Common myeloid progenitor, CD34-positive (primary cell): Measurements from ENCODE around the gene THBD.

Experiments used
- CTCF ChIA-PET: fragments of 350-600 bp; sonication (Branson Sonifier 250); formaldehyde crosslinking; loops from one replicate; lab custom pipeline; 2021; ENCODE audit warnings: antibody characterized with exemption; lab: Charles Lee
- POLR2A ChIA-PET: fragments of 350-600 bp; sonication (Branson Sonifier 250); formaldehyde crosslinking; loops from one replicate; lab custom pipeline; 2021; ENCODE audit warnings: antibody characterized with exemption; lab: Charles Lee
- DNase-seq, 3 donors: peaks; one replicate each; pipeline versions ENCODE4 v3.0.0 to v3.0.0-alpha.2; 2013
- H3K27ac ChIP-seq, 2 experiments: 1 replicate in 1 of 2; 2 replicates in 1 of 2; pipeline ENCODE4 v1.7.0; 2013; ENCODE audit warnings: inconsistent platforms in 2 of 2, low read length in 2 of 2, mild to moderate bottlenecking in 2 of 2, low read depth in 1 of 2, moderate library complexity in 1 of 2; ENCODE audit not compliant: severe bottlenecking in 2 of 2, insufficient read depth in 1 of 2, poor library complexity in 1 of 2
- H3K27me3 ChIP-seq, 5 experiments: replicated peaks in 2 of 5; 1 replicate in 3 of 5; 2 replicates in 2 of 5; pipeline versions ENCODE4 v1.6.1 to v1.7.0; 2013; ENCODE audit warnings: low read length in 4 of 5, mild to moderate bottlenecking in 2 of 5, moderate library complexity in 2 of 5, inconsistent platforms in 1 of 5; ENCODE audit not compliant: insufficient read depth in 5 of 5, control insufficient read depth in 4 of 5
- H3K36me3 ChIP-seq, 4 experiments: 1 replicate in 2 of 4; 2 replicates in 2 of 4; pipeline versions ENCODE4 v1.6.1 to v1.7.0; 2013; ENCODE audit warnings: low read length in 3 of 4, control low read depth in 1 of 4, mild to moderate bottlenecking in 1 of 4; ENCODE audit not compliant: control insufficient read depth in 4 of 4, insufficient read depth in 4 of 4
- H3K4me1 ChIP-seq, 4 experiments: 1 replicate in 3 of 4; 2 replicates in 1 of 4; pipeline versions ENCODE4 v1.6.1 to v1.7.1; 2013; ENCODE audit warnings: low read length in 3 of 4, mild to moderate bottlenecking in 3 of 4, control low read depth in 1 of 4, inconsistent platforms in 1 of 4, moderate library complexity in 1 of 4; ENCODE audit not compliant: control insufficient read depth in 4 of 4, insufficient read depth in 4 of 4; ENCODE audit errors: control extremely low read depth in 1 of 4
- H3K4me3 ChIP-seq, 7 experiments: 1 replicate in 4 of 7; 2 replicates in 3 of 7; pipeline versions ENCODE4 v1.5.1 to v1.7.0; 2013; ENCODE audit warnings: mild to moderate bottlenecking in 7 of 7, low read length in 6 of 7, moderate library complexity in 6 of 7, inconsistent platforms in 2 of 7, low read depth in 2 of 7, control low read depth in 1 of 7; ENCODE audit not compliant: insufficient read depth in 4 of 7, control insufficient read depth in 1 of 7; ENCODE audit errors: extremely low read depth in 1 of 7
- H3K9me3 ChIP-seq, 5 experiments: 1 replicate in 4 of 5; 2 replicates in 1 of 5; pipeline versions ENCODE4 v1.6.1 to v1.7.1; 2013; ENCODE audit warnings: low read length in 4 of 5, mild to moderate bottlenecking in 2 of 5, inconsistent platforms in 1 of 5, low read depth in 1 of 5, moderate library complexity in 1 of 5; ENCODE audit not compliant: control insufficient read depth in 4 of 5, insufficient read depth in 2 of 5; ENCODE audit errors: control extremely low read depth in 1 of 5
- WGBS: methylation state at CpG from one replicate; pipeline ENCODE4 v1.1.5; 2013; ENCODE audit not compliant: insufficient coverage; 5-methylcytosine and 5-hydroxymethylcytosine counted together

The THBD gene

GRCh38 chr20:23024701-23025100 lies 24.8 kb downstream of the THBD start:
- ChIA-PET CTCF (interaction anchor here (0.6 to 1.4 kb wide), 3 partner anchors 13 to 155 kb away, joined by 3 to 4 read pairs (median 3); no protein-coding TSS in a partner anchor), POLR2A (no interaction called here)
- WGBS: 93% methylated on average over 2 of the region's 3 CpGs
- H3K4me3 ChIP-seq: no peak overlapping the region
- no peaks in the 10 kb centered on the region for H3K9me3 ChIP-seq
- H3K27ac ChIP-seq: no peak overlapping the region
- DNase-seq: no peak
- H3K4me1 ChIP-seq: peaks cover 12 to 41% (median 26%) of the 10 kb centered on the region in 4 experiments
- no peaks in the 10 kb centered on the region for H3K27me3 ChIP-seq
- H3K36me3 ChIP-seq: no peaks in the 10 kb centered on the region

DNA sequence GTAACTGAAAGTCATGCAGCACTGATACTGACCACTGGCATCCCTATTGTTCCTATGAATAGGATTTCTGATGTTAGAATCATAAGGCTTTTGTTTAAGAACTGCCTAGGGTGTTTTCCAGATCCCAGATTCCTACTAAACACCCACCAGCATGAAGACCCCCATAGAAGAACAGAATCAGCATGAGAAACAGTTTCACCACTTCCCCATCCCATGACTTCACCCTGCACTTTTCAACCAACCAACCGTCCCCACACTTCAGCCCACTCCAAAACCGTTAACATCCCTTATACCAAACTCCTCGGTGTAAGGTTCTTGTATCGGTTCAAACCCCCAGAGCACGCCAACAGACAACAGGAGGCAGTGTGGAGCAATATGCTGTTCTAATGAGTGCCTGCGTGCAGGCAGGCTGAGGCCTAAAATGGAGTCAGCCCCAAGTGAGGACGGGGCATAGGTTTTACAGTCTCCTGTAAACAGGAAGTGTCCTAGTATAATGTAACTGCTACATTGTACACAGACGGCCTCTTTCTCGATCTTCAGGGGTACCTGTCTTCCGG lies 25.8 kb downstream of the THBD start:
- ChIA-PET POLR2A (no interaction called here), CTCF (no interaction called here)
- WGBS: 97% methylated on average over 10 of the region's 10 CpGs
- Histone ChIP-seq H3K9me3 (no peaks in the 10 kb centered on the region), H3K27ac (no peak overlapping the region), H3K36me3 (no peaks in the 10 kb centered on the region), H3K4me3 (no peak overlapping the region), H3K27me3 (no peaks in the 10 kb centered on the region), H3K4me1 (peaks cover 9 to 31% (median 22%) of the 10 kb centered on the region in 4 experiments)
- DNase-seq: no peak

GRCh38 chr20:23022849-23023248 lies 26.6 kb downstream of the THBD start:
- POLR2A ChIA-PET: no interaction called here
- no peaks in the 10 kb centered on the region for H3K36me3 ChIP-seq
- H3K27me3 ChIP-seq: no peaks in the 10 kb centered on the region
- no peak overlapping the region for H3K27ac ChIP-seq
- WGBS: 100% methylated on average over 4 of the region's 4 CpGs
- CTCF ChIA-PET: no interaction called here
- DNase-seq: no peak
- no peak overlapping the region for H3K4me3 ChIP-seq
- no peaks in the 10 kb centered on the region for H3K9me3 ChIP-seq
- H3K4me1 ChIP-seq: peaks cover 8 to 22% (median 15%) of the 10 kb centered on the region in 4 experiments

DNA sequence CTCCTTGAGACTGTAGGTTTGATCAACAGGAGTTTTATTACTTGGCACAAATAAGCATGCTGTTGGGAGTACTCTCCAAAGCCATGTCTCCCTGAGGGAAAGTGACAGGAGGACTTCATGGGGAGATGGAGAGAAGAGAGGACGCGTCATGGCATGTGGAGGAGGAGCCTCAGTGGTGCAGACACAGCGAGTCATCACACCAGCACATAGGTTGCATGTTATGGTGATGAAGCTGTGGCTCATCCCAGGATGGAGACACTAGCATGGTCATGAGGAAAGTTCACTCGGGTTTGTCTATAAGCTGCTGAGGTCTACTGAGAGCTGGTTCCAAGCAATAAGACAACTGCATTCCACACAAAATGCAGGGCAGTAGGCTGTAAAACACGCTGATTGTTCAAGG lies 27.5 kb downstream of the THBD start:
- no peaks in the 10 kb centered on the region for H3K27me3 ChIP-seq
- no peak overlapping the region for H3K4me3 ChIP-seq
- POLR2A ChIA-PET: no interaction called here
- no peak for DNase-seq
- H3K27ac ChIP-seq: no peak overlapping the region
- CTCF ChIA-PET: no interaction called here
- peaks cover 2 to 13% (median 8%) of the 10 kb centered on the region in 4 experiments for H3K4me1 ChIP-seq
- H3K9me3 ChIP-seq: no peaks in the 10 kb centered on the region
- WGBS: 96% methylated on average over 4 of the region's 5 CpGs
- no peaks in the 10 kb centered on the region for H3K36me3 ChIP-seq

- Histone ChIP-seq H3K27me3 (no peaks in the 10 kb centered on the region), H3K36me3 (no peaks in the 10 kb centered on the region), H3K27ac (no peak overlapping the region), H3K4me3 (no peak overlapping the region), H3K9me3 (no peaks in the 10 kb centered on the region), H3K4me1 (peaks cover 2 to 9% (median 6%) of the 10 kb centered on the region in 4 experiments)
- ChIA-PET CTCF (interaction anchor here (0.6 to 1.4 kb wide), 5 partner anchors 133 to 330 kb away, joined by 3 to 5 read pairs (median 4); no protein-coding TSS in a partner anchor), POLR2A (no interaction called here)
- DNase-seq: peak; percentile 13 to 44 (median 41)
- 100% methylated on average over 1 of the region's 1 CpG for WGBS
These were observed 27.9 kb downstream of the THBD start for GRCh38 chr20:23021541-23021940.

DNA sequence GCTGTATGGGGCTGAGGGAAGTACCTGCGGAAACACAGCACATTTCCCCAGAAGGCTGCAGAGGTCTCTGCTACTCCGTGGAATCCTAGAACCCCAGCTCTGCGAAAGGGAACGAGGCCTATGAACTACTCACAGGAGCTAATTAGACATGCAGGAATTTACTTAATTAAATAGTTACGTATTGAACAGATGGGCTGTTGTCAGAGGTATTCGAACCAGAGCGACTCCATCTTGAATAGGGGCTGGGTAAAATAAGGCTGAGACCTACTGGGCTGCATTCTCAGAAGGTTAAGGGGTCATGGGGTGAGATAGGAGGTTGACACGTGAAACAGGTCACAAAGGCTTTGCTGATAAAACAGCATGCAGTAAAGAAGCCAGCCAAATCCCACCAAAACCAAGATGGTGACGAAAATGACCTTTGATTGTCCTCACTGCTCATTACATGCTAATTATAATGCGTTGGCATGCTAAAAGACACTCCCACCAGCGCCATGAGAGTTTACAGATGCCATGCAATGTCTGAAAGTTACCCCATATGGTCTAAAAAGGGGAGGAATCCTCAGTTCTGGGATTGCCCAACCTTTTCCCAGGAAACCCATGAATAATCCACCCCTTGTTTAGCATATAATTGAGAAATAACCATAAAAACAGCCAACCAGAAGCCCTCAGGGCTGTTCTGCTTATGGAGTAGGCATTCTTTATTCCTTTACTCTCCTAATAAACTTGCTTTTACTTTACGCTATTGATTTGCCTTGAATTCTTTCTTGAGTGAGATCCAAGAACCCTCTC lies 29.0 kb downstream of the THBD start:
- WGBS: over 99% methylated on average over 12 of the region's 12 CpGs
- no peak overlapping the region for H3K27ac ChIP-seq
- ChIA-PET POLR2A (no interaction called here), CTCF (interaction anchor here (0.6 to 2.1 kb wide), 7 partner anchors 11 to 329 kb away, joined by 3 to 5 read pairs (median 4); no protein-coding TSS in a partner anchor)
- H3K27me3 ChIP-seq: no peaks in the 10 kb centered on the region
- H3K4me1 ChIP-seq: peaks cover 0 to 4% (median under 1%) of the 10 kb centered on the region in 4 experiments
- H3K36me3 ChIP-seq: no peaks in the 10 kb centered on the region
- no peaks in the 10 kb centered on the region for H3K9me3 ChIP-seq
- no peak overlapping the region for H3K4me3 ChIP-seq
- DNase-seq: no peak

- H3K27ac ChIP-seq: no peak overlapping the region
- no peaks in the 10 kb centered on the region for H3K9me3 ChIP-seq
- no peak overlapping the region for H3K4me3 ChIP-seq
- POLR2A ChIA-PET: interaction anchor here (1.0 kb wide), 1 partner anchor 35 kb away, joined by 3 read pairs; no protein-coding TSS in a partner anchor
- H3K4me1 ChIP-seq: peaks cover 0 to 3% (median 0%) of the 10 kb centered on the region in 4 experiments
- no peak for DNase-seq
- CTCF ChIA-PET: interaction anchor here (0.6 to 2.8 kb wide), 4 partner anchors 10 to 327 kb away, joined by 3 to 6 read pairs (median 4); no protein-coding TSS in a partner anchor
- H3K36me3 ChIP-seq: no peaks in the 10 kb centered on the region
- no peaks in the 10 kb centered on the region for H3K27me3 ChIP-seq
- WGBS: 86% methylated on average over 7 of the region's 7 CpGs
These were observed 30.1 kb downstream of the THBD start for GRCh38 chr20:23019403-23019802.
